RWPE1 (cell line): ENCODE results near the gene IFNK.
A peak's percentile ranks its signal among the peaks of the same experiment; 100 is the strongest.

Experiments used
- CTCF ChIA-PET: fragments of 350-600 bp; sonication (Branson Sonifier 250); formaldehyde crosslinking; extraction: SDS; loops from one replicate; lab custom pipeline; 2021; lab: Yijun Ruan, JAX
- POLR2A ChIA-PET: fragments of 400-600 bp; formaldehyde crosslinking; extraction: SDS; loops from one replicate; lab custom pipeline; 2020; ENCODE audit warnings: antibody characterized with exemption; ENCODE audit not compliant: low non-redundant PET; lab: Yijun Ruan, JAX
- DNase-seq: peaks from one replicate; pipeline ENCODE4 v3.0.0; 2012; ENCODE audit warnings: low spot score
- H3K27ac ChIP-seq: fragments of 450-650 bp; 2 replicates; pipeline ENCODE4 v1.5.1; 2017
- CTCF ChIP-seq: fragments of 450-650 bp; conservative IDR thresholded peaks from 2 replicates; pipeline ENCODE4 v1.5.1; 2017; ENCODE audit warnings: low read depth, mild to moderate bottlenecking

IFNK gene

GRCh38 chr9:27571011-27571410, 46.9 kb downstream of the IFNK start:
- no peak for TF ChIP-seq CTCF
- H3K27ac ChIP-seq, result no peak overlapping the region
- DNase-seq, result no peak
- POLR2A ChIA-PET, result no interaction called here
- CTCF ChIA-PET, result interaction anchor here (0.6 kb wide), 2 partner anchors 28 to 892 kb away, joined by 4 to 6 read pairs; no protein-coding TSS in a partner anchor

- CTCF ChIA-PET, result interaction anchor here (0.6 kb wide), 1 partner anchor 10 kb away, joined by 3 read pairs; no protein-coding TSS in a partner anchor
Observed at GRCh38 chr9:27572061-27572460, 48.0 kb downstream of the IFNK start.

GRCh38 chr9:27572566-27572917, 48.5 kb downstream of the IFNK start:
- ChIA-PET POLR2A (no interaction called here), CTCF (interaction anchor here (0.6 kb wide), 1 partner anchor 11 kb away, joined by 3 read pairs; no protein-coding TSS in a partner anchor)
- TF ChIP-seq CTCF, result no peak
- peak; percentile 37 for DNase-seq
- H3K27ac ChIP-seq, result peak overlapping the region; percentile 92

More at GRCh38 chr9:27572061-27572460, 48.0 kb downstream of the IFNK start:
- TF ChIP-seq CTCF, result no peak
- H3K27ac ChIP-seq, result no peak overlapping the region
- DNase-seq, result no peak
- POLR2A ChIA-PET, result no interaction called here

GRCh38 chr9:27572918-27573633, 49.0 kb downstream of the IFNK start, which contains the start of gene C9orf72:
C9orf72 (minus strand) TSS chr9:27573481; CDS start chr9:27567120, 6,361 bp downstream.
- CTCF ChIA-PET, result interaction anchor here (0.6 to 0.8 kb wide), 3 partner anchors 11 to 1022 kb away, joined by 3 to 4 read pairs (median 3); no protein-coding TSS in a partner anchor
- TF ChIP-seq CTCF, result 0 out of 2 replicates have a peak, but pooled peaks have one; percentile 9
- peak within 1 kb of the TSS; percentile 92 for H3K27ac ChIP-seq
- POLR2A ChIA-PET, result no interaction called here
- DNase-seq, result peak; percentile 89

- ChIA-PET POLR2A (no interaction called here), CTCF (interaction anchor here (0.8 kb wide), 1 partner anchor 1023 kb away, joined by 3 read pairs; no protein-coding TSS in a partner anchor)
- no peak for TF ChIP-seq CTCF
- DNase-seq, result peak; percentile 96
- H3K27ac ChIP-seq, result peak overlapping the region; percentile 92
Observed at GRCh38 chr9:27573634-27574590, 49.8 kb downstream of the IFNK start.
